GM12801 (cell line): Measurements from ENCODE around the gene LCE1D.

Experiments used
- TF ChIP-seq, protein P1 (sequence below): IDR thresholded peaks from one replicate; pipeline ENCODE4 v1.5.1; 2011; ENCODE audit warnings: control low read depth; ENCODE audit not compliant: insufficient read length; ENCODE audit errors: extremely low read depth

Gene LCE1D, protein sequence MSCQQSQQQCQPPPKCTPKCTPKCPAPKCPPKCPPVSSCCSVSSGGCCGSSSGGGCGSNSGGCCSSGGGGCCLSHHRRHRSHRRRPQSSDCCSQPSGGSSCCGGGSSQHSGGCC

DNA sequence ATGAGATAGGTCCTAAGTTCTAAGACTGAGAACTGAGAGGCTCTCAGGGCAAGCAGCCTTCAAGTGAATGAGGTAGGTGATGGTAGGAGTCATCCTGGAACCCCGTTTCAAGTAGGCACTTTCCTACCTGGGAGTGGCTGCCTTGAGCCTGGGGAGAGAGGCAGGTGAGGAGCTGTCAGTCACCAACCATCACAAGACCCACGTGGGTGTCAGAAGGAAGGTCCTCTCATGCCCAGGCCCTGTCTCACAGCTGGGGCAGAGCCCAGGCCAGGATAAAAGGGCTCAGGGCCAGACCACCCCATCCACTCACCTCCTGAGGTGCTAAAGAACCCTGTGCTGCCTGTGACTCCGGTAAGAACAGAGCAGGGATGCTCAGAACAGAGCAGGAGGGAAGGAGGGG lies at the start of gene LCE1D:
LCE1D (plus strand) TSS at position 301 of the 400 bp plus-strand sequence. CDS start 1,074 bp downstream, outside the sequence.
- TF ChIP-seq, protein P1, sequence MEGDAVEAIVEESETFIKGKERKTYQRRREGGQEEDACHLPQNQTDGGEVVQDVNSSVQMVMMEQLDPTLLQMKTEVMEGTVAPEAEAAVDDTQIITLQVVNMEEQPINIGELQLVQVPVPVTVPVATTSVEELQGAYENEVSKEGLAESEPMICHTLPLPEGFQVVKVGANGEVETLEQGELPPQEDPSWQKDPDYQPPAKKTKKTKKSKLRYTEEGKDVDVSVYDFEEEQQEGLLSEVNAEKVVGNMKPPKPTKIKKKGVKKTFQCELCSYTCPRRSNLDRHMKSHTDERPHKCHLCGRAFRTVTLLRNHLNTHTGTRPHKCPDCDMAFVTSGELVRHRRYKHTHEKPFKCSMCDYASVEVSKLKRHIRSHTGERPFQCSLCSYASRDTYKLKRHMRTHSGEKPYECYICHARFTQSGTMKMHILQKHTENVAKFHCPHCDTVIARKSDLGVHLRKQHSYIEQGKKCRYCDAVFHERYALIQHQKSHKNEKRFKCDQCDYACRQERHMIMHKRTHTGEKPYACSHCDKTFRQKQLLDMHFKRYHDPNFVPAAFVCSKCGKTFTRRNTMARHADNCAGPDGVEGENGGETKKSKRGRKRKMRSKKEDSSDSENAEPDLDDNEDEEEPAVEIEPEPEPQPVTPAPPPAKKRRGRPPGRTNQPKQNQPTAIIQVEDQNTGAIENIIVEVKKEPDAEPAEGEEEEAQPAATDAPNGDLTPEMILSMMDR: no peak

DNA sequence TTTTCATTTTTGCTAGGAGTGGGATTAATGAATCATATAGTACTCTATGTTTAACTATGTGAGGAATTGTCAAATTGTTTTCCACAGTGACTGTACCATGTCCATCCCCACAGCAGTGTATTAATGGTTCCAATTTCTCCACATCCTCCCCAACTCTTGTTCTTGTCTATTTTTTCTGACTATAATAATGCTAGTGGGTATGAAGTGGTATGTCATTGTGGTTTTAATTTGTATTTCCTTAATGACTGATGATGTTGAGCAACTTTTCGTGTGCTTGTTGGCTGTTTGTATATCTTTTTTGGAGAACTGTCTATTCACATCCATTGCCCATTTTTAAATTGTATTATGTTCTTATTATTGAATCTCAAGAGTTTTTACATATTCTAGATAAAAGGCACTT lies 48.7 kb upstream of the LCE1D start:
- TF ChIP-seq, protein P1: no peak

DNA sequence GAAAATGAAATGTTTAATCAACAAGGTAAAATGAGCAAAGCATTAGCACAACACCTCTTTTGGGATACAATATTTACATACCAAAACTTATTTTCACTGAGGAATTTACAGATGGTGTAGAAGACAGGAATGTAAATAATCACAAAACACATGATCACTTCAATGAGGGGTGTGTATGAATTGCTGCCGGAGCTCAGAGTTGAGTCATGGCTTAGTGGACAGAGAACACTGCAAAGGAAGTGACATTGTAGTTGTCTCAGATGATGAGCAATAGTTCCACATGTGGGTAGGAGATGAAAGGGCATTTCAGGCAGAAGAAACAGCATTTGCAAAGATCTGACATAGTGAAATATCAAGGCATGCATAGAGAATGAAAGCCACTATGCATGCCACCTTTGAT lies 44.3 kb upstream of the LCE1D start:
- TF ChIP-seq, protein P1: no peak

DNA sequence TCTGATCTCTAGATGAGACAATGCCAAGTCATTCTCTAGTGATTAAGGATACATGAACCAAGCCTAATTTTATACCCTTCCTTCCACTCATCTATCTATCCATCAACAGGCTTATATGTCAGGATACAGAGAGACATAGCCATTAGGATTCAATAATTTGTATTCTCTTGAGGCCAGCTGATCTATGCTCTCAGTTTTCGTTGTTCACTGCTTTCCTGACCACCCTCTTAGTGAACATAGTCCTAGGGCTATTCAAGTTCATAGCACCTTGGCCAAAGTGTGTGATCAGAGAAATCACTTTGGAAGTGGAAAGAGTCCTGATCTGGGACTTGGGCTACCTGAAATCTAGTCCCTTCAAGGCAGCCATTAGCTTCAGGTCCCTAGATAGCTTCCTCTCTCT lies 42.9 kb upstream of the LCE1D start:
- TF ChIP-seq, protein P1: no peak

DNA sequence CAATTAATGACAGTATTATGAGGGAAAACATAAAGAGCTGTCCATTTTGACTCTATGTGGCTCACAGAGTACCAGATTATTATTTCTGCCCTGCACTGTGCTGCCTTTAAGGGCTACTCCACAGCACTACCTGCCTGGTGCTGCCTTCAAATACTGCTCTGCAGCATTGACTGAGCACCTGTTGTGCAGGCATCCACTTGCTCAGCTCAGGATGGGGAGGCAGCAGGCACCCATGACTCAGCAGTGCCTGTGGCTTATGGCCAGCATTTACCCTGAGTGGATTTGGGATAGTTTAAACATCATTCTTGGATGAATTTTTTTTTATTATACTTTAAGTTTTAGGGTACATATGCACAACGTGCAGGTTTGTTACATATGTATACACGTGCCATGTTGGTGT lies 39.6 kb upstream of the LCE1D start:
- TF ChIP-seq, protein P1: no peak

DNA sequence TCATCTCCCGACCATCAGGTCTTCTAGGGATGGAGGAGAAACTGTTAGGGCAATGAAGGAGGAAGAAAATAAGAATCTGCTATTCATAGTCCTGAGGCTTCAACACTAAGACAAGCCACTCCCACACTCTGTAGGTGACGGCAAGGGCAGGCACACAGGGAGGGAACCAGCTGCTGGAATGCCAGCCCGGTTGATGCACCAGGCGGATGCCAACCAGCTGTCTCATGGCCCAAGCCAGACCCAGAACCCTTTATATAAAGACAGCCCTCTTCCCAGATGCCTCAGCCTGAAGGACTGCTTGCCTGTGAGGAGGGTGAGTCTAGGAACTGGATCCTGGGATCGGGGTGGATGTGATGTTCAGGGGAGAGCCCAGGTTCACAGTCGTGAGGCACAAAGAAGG lies 38.8 kb upstream of the LCE1D start, which contains the start of gene KPRP:
KPRP (plus strand) TSS at position 279 of the 400 bp plus-strand sequence. CDS start 1,564 bp downstream, outside the sequence.
- TF ChIP-seq, protein P1: no peak

DNA sequence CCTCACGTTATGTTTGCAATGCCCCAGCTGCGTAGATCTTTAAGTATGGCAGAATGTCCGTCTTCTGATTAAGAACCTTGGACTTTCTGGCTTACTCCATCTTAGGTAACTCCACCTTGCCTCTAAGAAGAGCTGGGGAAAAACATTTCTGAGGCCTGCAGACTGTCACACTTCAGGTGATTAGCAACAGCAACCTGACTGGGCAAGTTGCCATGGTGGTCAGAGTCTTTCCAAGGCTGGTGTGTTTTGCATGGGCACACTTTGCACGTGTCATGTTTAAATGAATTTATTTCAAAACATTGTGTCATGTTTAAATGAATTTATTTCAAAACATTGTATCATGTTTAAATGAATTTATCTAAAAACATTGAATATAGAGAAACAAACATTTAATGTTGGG lies 37.9 kb upstream of the LCE1D start:
- TF ChIP-seq, protein P1: no peak
